ENCODE results near the gene MEG3. TPM values are rescaled to one million over a fixed set of nuclear protein-coding genes. Genes with fewer than 3 reads are reported as not detected.

Gene MEG3
- total and polyA plus RNA-seq, 2 experiments from 2014 or later, result not detected

DNA sequence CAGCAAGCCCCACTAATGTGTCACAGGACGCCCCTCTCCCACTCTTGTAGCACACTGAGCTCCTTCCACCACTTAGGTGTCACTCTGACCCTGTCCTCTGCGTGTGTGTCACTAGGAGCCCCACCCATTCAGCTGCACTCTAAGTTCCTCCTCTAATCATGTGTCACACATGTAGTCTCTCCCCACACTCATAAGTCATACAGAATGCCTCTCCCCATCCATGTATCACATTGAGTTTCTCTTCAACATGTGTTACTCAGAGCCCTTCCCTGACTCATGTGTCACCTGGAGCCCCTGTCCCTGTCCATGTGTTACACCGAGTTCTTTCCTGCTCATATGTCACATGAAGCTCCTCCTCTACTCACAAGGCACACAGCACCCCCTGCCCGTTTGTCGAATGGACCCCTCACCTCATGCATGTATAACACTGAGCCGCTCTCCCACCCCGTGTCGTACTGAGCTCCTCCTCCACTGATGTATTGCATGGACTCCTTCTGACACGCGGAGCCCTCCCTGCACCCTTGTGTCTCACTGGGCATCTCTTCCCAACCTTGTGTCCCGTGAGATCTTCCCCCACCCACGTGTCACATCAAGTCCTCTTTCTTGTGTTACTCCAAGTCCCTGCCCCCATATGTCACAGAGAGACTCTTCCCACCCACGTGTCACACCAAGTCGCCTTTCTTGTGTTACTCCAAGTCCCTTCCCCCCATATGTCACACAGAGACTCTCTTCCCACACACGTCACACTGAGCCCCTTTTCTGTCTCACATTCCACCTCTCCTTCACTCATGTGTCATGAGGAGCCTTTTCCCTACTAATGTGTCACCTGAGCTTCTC is 46.6 kb downstream of the MEG3 start:
- Mint-ChIP-seq H3K36me3 (ENCODE audit: low read depth) (peaks cover 11% of the 10 kb centered on the region), H3K4me3 (no peak overlapping the region), H3K9me3 (peaks cover 24% of the 10 kb centered on the region), H3K27me3 (ENCODE audit: insufficient read depth, low read depth, poor library complexity) (peaks cover 20% of the 10 kb centered on the region), H3K27ac (no peak overlapping the region), H3K4me1 (no peaks in the 10 kb centered on the region)
- no peaks in the 10 kb centered on the region for H4K20me1 ChIP-seq (replicated peaks; ENCODE audit: insufficient read depth)
- no peak overlapping the region for H3K27ac ChIP-seq (ENCODE audit: low read depth)
- no peaks in the 10 kb centered on the region for H3K4me1 ChIP-seq (ENCODE audit: insufficient read depth)
- no peak overlapping the region for H3K4me2 ChIP-seq
- H3K27me3 ChIP-seq (ENCODE audit: insufficient read depth), result no peaks in the 10 kb centered on the region
- no peaks in the 10 kb centered on the region for H3K9me2 ChIP-seq (ENCODE audit: insufficient read depth)
- no peak overlapping the region for H2AFZ ChIP-seq
- no peak overlapping the region for H3K4me3 ChIP-seq
- no peak for TF ChIP-seq STAT1 (IDR thresholded peaks at IDR 0.05; ENCODE audit: unreplicated experiment)
- TF ChIP-seq POLR2AphosphoS5 (IDR thresholded peaks at IDR 0.05; ENCODE audit: low read depth), result no peak
- TF ChIP-seq EZH2phosphoT487 (IDR thresholded peaks at IDR 0.05; ENCODE audit: unreplicated experiment), result no peak
- TF ChIP-seq, protein P1, sequence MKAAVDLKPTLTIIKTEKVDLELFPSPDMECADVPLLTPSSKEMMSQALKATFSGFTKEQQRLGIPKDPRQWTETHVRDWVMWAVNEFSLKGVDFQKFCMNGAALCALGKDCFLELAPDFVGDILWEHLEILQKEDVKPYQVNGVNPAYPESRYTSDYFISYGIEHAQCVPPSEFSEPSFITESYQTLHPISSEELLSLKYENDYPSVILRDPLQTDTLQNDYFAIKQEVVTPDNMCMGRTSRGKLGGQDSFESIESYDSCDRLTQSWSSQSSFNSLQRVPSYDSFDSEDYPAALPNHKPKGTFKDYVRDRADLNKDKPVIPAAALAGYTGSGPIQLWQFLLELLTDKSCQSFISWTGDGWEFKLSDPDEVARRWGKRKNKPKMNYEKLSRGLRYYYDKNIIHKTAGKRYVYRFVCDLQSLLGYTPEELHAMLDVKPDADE (IDR thresholded peaks at IDR 0.05), result no peak
- TF ChIP-seq, protein P2, sequence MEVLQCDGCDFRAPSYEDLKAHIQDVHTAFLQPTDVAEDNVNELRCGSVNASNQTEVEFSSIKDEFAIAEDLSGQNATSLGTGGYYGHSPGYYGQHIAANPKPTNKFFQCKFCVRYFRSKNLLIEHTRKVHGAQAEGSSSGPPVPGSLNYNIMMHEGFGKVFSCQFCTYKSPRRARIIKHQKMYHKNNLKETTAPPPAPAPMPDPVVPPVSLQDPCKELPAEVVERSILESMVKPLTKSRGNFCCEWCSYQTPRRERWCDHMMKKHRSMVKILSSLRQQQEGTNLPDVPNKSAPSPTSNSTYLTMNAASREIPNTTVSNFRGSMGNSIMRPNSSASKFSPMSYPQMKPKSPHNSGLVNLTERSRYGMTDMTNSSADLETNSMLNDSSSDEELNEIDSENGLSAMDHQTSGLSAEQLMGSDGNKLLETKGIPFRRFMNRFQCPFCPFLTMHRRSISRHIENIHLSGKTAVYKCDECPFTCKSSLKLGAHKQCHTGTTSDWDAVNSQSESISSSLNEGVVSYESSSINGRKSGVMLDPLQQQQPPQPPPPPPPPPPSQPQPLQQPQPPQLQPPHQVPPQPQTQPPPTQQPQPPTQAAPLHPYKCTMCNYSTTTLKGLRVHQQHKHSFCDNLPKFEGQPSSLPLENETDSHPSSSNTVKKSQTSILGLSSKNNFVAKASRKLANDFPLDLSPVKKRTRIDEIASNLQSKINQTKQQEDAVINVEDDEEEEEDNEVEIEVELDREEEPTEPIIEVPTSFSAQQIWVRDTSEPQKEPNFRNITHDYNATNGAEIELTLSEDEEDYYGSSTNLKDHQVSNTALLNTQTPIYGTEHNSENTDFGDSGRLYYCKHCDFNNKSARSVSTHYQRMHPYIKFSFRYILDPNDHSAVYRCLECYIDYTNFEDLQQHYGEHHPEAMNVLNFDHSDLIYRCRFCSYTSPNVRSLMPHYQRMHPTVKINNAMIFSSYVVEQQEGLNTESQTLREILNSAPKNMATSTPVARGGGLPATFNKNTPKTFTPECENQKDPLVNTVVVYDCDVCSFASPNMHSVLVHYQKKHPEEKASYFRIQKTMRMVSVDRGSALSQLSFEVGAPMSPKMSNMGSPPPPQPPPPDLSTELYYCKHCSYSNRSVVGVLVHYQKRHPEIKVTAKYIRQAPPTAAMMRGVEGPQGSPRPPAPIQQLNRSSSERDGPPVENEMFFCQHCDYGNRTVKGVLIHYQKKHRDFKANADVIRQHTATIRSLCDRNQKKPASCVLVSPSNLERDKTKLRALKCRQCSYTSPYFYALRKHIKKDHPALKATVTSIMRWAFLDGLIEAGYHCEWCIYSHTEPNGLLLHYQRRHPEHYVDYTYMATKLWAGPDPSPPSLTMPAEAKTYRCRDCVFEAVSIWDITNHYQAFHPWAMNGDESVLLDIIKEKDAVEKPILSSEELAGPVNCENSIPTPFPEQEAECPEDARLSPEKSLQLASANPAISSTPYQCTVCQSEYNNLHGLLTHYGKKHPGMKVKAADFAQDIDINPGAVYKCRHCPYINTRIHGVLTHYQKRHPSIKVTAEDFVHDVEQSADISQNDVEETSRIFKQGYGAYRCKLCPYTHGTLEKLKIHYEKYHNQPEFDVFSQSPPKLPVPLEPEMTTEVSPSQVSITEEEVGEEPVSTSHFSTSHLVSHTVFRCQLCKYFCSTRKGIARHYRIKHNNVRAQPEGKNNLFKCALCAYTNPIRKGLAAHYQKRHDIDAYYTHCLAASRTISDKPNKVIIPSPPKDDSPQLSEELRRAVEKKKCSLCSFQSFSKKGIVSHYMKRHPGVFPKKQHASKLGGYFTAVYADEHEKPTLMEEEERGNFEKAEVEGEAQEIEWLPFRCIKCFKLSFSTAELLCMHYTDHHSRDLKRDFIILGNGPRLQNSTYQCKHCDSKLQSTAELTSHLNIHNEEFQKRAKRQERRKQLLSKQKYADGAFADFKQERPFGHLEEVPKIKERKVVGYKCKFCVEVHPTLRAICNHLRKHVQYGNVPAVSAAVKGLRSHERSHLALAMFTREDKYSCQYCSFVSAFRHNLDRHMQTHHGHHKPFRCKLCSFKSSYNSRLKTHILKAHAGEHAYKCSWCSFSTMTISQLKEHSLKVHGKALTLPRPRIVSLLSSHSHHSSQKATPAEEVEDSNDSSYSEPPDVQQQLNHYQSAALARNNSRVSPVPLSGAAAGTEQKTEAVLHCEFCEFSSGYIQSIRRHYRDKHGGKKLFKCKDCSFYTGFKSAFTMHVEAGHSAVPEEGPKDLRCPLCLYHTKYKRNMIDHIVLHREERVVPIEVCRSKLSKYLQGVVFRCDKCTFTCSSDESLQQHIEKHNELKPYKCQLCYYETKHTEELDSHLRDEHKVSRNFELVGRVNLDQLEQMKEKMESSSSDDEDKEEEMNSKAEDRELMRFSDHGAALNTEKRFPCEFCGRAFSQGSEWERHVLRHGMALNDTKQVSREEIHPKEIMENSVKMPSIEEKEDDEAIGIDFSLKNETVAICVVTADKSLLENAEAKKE (CRISPR knock-in tag; IDR thresholded peaks at IDR 0.05), result no peak
- TF ChIP-seq, protein P3, sequence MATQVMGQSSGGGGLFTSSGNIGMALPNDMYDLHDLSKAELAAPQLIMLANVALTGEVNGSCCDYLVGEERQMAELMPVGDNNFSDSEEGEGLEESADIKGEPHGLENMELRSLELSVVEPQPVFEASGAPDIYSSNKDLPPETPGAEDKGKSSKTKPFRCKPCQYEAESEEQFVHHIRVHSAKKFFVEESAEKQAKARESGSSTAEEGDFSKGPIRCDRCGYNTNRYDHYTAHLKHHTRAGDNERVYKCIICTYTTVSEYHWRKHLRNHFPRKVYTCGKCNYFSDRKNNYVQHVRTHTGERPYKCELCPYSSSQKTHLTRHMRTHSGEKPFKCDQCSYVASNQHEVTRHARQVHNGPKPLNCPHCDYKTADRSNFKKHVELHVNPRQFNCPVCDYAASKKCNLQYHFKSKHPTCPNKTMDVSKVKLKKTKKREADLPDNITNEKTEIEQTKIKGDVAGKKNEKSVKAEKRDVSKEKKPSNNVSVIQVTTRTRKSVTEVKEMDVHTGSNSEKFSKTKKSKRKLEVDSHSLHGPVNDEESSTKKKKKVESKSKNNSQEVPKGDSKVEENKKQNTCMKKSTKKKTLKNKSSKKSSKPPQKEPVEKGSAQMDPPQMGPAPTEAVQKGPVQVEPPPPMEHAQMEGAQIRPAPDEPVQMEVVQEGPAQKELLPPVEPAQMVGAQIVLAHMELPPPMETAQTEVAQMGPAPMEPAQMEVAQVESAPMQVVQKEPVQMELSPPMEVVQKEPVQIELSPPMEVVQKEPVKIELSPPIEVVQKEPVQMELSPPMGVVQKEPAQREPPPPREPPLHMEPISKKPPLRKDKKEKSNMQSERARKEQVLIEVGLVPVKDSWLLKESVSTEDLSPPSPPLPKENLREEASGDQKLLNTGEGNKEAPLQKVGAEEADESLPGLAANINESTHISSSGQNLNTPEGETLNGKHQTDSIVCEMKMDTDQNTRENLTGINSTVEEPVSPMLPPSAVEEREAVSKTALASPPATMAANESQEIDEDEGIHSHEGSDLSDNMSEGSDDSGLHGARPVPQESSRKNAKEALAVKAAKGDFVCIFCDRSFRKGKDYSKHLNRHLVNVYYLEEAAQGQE (IDR thresholded peaks at IDR 0.05; ENCODE audit: unreplicated experiment), result no peak
- no peak for TF ChIP-seq JUNB (IDR thresholded peaks at IDR 0.05; ENCODE audit: unreplicated experiment)
- no peak for TF ChIP-seq CREB1 (CRISPR knock-in tag; IDR thresholded peaks at IDR 0.05; ENCODE audit: low read depth)
- no peak for TF ChIP-seq NANOG (IDR thresholded peaks at IDR 0.05; ENCODE audit: borderline replicate concordance)
- TF ChIP-seq ZNF114 (CRISPR knock-in tag; IDR thresholded peaks at IDR 0.05), result no peak
- no peak for DNase-seq (ENCODE audit: low spot score)
- H3F3A ChIP-seq (replicated peaks; ENCODE audit: low read depth), result no peaks in the 10 kb centered on the region
- H3K79me2 ChIP-seq (replicated peaks; ENCODE audit: insufficient read depth), result no peaks in the 10 kb centered on the region
- H3K36me3 ChIP-seq (ENCODE audit: insufficient read depth), result no peaks in the 10 kb centered on the region
- ATAC-seq, result no peak

Data from GM23338 (cell line).